Progenitor cell of endocrine pancreas (in vitro differentiated cells): Measurements from ENCODE around the gene RPS19BP1. TPM values are rescaled to one million over a fixed set of nuclear protein-coding genes. Genes with fewer than 3 reads are reported as not detected.
"Not testable (repeated sequence)": the region's sequence is repeated elsewhere in the genome, so short reads cannot be mapped to it uniquely, and the experiment has no call there.

ENCODE experiments used
- DNase-seq: peaks from one replicate; pipeline ENCODE4 v3.0.0; 2021; ENCODE audit warnings: low spot score; ENCODE audit not compliant: unreplicated experiment
- H3K27ac Mint-ChIP-seq: 2 replicates; pipeline ENCODE4 v1.8.0; 2021; ENCODE audit warnings: mild to moderate bottlenecking, moderate library complexity, mixed read lengths
- H3K27me3 Mint-ChIP-seq: 2 replicates; pipeline ENCODE4 v1.8.0; 2021; ENCODE audit warnings: mixed read lengths
- H3K36me3 Mint-ChIP-seq: 2 replicates; pipeline ENCODE4 v1.8.0; 2022; ENCODE audit warnings: mixed read lengths; ENCODE audit not compliant: insufficient read depth
- H3K4me1 Mint-ChIP-seq: 2 replicates; pipeline ENCODE4 v1.8.0; 2021; ENCODE audit warnings: low read depth, mixed read lengths
- H3K4me3 Mint-ChIP-seq: 2 replicates; pipeline ENCODE4 v1.8.0; 2021; ENCODE audit warnings: low read depth, mild to moderate bottlenecking, moderate library complexity, mixed read lengths
- H3K9me3 Mint-ChIP-seq: 2 replicates; pipeline ENCODE4 v1.8.0; 2021; ENCODE audit warnings: low read depth, mixed read lengths
- total RNA-seq: library from RNA; stranded (reverse); gene quantifications from 2 replicates; pipeline ENCODE4 v1.2.1, GENCODE V29; 2021
- TF ChIP-seq, protein P1 (sequence below): fragments of 200-600 bp; sonication (generic); IDR thresholded peaks from one replicate; pipeline ENCODE4 v1.5.0; 2021; ENCODE audit warnings: antibody characterized with exemption, mild to moderate bottlenecking; ENCODE audit not compliant: unreplicated experiment

RPS19BP1 gene
- total RNA-seq, 1 donor from 2014 or later, result 48.2 TPM

DNA sequence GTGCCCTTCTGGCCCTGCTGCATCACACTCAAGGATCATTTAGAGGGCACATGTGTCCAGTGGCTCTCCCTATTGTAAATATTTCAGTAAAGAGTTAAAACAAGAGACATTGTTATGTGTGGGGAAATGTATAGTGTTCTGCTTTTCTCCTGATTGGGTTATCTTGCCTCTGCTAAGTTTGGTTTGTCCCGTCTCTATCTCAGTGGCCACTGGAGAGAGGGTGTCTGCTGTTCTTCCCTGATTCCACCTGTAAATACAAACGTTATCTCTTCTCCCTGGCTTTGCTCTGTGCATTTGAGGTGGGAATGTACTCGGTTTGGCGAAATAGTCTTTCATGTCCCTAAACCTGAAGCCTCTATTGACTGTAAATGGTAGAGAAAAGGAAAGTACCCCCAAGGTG, 24.2 kb downstream of the RPS19BP1 start:
- DNase-seq, result no peak
- Mint-ChIP-seq H3K9me3 (no peaks in the 10 kb centered on the region), H3K27ac (no peak overlapping the region), H3K4me1 (peaks cover 4% of the 10 kb centered on the region), H3K36me3 (peaks cover 23% of the 10 kb centered on the region), H3K27me3 (no peaks in the 10 kb centered on the region), H3K4me3 (no peak overlapping the region)
- TF ChIP-seq, protein P1, sequence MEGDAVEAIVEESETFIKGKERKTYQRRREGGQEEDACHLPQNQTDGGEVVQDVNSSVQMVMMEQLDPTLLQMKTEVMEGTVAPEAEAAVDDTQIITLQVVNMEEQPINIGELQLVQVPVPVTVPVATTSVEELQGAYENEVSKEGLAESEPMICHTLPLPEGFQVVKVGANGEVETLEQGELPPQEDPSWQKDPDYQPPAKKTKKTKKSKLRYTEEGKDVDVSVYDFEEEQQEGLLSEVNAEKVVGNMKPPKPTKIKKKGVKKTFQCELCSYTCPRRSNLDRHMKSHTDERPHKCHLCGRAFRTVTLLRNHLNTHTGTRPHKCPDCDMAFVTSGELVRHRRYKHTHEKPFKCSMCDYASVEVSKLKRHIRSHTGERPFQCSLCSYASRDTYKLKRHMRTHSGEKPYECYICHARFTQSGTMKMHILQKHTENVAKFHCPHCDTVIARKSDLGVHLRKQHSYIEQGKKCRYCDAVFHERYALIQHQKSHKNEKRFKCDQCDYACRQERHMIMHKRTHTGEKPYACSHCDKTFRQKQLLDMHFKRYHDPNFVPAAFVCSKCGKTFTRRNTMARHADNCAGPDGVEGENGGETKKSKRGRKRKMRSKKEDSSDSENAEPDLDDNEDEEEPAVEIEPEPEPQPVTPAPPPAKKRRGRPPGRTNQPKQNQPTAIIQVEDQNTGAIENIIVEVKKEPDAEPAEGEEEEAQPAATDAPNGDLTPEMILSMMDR, result no peak

- peaks cover 18% of the 10 kb centered on the region for H3K36me3 Mint-ChIP-seq
- peaks cover 10% of the 10 kb centered on the region for H3K4me1 Mint-ChIP-seq
- not testable (repeated sequence) for H3K27me3 Mint-ChIP-seq, H3K27ac Mint-ChIP-seq, H3K9me3 Mint-ChIP-seq, DNase-seq, H3K4me3 Mint-ChIP-seq
Measured at GRCh38 chr22:39507021-39507420, 25.5 kb downstream of the RPS19BP1 start.

- peak overlapping the region; percentile 90 for H3K4me3 Mint-ChIP-seq
- no peak overlapping the region for H3K27ac Mint-ChIP-seq
- TF ChIP-seq, protein P1, result no peak
- H3K4me1 Mint-ChIP-seq, result peaks cover 18% of the 10 kb centered on the region
- DNase-seq, result no peak
- no peaks in the 10 kb centered on the region for H3K27me3 Mint-ChIP-seq
- no peaks in the 10 kb centered on the region for H3K9me3 Mint-ChIP-seq
- H3K36me3 Mint-ChIP-seq, result peaks cover 14% of the 10 kb centered on the region
Measured at GRCh38 chr22:39504071-39504470, 28.5 kb downstream of the RPS19BP1 start.

DNA sequence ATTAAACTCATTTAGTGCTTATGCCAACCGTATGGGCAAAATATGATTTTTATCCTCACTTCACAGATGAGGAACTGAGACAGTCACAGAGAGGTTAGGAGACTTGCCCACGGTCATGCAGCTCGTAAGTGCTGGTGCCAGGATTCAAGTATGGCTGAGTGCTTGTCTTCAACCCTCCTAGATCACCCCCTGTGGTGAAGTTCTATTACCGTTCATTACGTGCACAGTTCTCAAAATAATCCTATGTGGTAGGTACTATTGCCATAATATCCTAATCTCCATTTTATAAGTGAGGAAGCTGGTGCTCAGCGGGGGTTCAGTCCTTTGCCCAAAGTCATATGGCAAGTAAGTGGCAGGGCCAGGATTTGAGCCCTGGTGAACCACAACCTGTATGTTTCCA, 28.9 kb downstream of the RPS19BP1 start:
- H3K27me3 Mint-ChIP-seq, result no peaks in the 10 kb centered on the region
- peaks cover 13% of the 10 kb centered on the region for H3K36me3 Mint-ChIP-seq
- peak overlapping the region; percentile 90 for H3K4me3 Mint-ChIP-seq
- H3K4me1 Mint-ChIP-seq, result peaks cover 21% of the 10 kb centered on the region
- TF ChIP-seq, protein P1, result no peak
- no peaks in the 10 kb centered on the region for H3K9me3 Mint-ChIP-seq
- no peak for DNase-seq
- no peak overlapping the region for H3K27ac Mint-ChIP-seq

DNA sequence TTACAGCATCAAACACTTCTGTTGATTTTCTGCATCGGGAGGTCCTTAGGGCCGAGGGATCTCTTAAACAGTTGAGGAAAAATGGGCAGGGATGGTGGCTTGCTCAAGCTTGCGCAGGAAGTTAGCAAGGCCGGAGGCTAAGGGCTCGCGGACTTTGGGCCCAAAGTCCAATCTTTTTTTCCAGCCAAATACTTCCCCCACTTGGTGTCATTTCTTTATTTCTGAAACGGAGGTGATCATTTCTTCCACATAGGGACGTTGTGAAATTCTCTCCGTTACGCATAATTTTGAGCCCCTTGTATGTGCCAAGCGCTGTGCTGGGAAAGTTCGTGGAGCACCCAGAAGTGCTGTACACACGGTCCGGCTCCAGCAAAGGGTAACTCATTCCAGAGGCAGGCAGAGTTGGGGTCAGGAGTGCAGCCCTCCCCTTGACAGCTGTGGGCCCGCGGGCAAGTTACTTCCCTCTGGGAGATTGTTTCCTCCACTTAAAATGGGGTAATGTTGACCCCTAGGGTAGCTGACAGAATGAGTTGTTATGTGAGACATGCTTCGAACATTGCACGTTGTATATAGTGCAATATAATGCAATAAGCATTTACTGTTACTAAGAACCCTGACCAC, 29.6 kb downstream of the RPS19BP1 start:
- Mint-ChIP-seq H3K4me3 (peak overlapping the region; percentile 90), H3K9me3 (no peaks in the 10 kb centered on the region), H3K27me3 (no peaks in the 10 kb centered on the region), H3K36me3 (peaks cover 11% of the 10 kb centered on the region), H3K27ac (peak overlapping the region; percentile 89), H3K4me1 (peaks cover 21% of the 10 kb centered on the region)
- no peak for DNase-seq
- TF ChIP-seq, protein P1, result no peak

DNA sequence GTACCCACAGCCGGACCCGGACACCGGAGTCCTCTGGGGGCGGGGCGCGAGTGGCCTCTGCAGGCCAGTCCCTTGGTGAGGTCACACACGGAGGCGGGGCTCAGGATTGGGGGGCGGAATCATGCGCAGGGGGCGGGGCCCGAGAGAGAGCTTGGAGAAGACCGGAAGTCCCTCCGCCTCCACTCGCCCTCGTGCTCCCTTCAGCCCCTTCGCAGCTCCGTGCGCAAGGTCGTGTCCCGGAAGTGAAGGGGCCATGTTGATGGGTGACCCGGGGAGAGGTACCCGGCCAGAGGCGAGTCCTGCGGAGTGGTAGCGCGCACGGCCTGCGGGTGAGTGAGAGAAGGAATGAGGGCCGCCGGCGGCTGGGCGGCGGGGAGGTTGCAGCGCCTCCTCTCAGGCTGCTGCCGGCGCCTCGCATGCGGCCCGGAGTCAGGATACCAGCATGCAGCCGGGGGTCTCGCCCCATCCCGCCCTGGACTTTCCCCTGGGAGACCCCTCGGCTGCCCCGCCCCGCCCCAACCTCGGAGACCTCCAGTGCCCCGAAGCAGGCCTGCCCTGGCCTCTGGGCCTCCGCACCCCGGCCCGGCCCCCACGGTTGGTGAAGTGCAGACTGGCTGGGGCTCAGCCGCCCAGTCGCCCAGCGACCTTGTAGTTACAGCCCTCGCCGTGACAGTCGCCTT, 30.3 kb downstream of the RPS19BP1 start, which contains the start of gene MIEF1:
Gene MIEF1, plus strand, starts transcription at position 182 of the 680 bp plus-strand sequence. CDS start 9,005 bp downstream, outside the sequence.
- no peaks in the 10 kb centered on the region for H3K9me3 Mint-ChIP-seq
- TF ChIP-seq, protein P1, result no peak
- peaks cover 11% of the 10 kb centered on the region for H3K36me3 Mint-ChIP-seq
- peak within 1 kb of the TSS; percentile 90 for H3K4me3 Mint-ChIP-seq
- DNase-seq, result peak; percentile 95
- H3K27me3 Mint-ChIP-seq, result no peaks in the 10 kb centered on the region
- peaks cover 21% of the 10 kb centered on the region for H3K4me1 Mint-ChIP-seq
- H3K27ac Mint-ChIP-seq, result peak within 1 kb of the TSS; percentile 94
